UCSD-AML1 (cell line): ENCODE results near the gene SLC16A5.
A peak's percentile ranks its signal among the peaks of the same experiment; 100 is the strongest.
"Not testable (repeated sequence)": the region's sequence is repeated elsewhere in the genome, so short reads cannot be mapped to it uniquely, and the experiment has no call there.

Source experiments
- DNase-seq: peaks from one replicate; lab custom pipeline; 2025; ENCODE audit not compliant: unreplicated experiment; lab: John Stamatoyannopoulos, UW

The SLC16A5 gene

DNA sequence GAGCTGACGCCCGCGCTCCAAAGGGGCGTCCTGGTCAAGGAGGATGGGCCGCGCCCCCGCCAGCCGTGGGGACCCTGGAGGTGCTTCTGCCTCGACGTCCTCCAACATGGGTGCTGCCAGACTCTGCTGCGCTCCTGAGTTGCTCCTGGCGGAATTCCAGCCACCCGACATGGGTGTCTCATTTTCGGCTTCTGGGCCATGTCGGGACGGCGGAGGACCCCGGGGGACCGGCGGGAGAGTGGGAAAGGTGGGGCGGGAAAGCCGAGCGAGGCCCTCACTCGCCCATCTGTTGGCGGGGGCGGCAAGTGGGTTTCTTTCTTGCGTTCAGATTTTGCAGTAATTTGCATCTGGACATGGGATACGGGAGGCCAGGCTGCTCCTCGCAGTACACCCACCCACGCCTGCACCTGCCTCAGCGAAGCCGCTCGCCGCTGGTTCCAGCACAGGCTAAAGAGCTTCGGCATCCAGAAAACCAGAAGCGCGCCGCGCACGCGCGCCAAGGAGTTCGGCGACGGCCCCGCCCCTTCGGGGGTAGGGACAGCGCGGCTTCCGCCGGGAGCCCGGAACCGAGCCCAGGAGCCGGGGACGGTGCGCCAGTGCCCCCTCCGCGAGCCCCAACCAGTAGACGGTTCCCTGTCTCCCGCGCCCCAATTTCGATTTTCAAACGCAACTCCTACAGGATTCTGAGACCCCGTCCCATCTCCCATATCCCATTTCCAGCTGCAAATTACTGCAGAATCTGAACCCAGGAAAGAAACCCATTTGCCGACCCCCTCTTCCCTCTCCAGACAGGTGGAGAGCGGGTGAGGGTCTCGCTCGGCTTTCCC is 21.9 kb downstream of the SLC16A5 start, which contains the start of gene ARMC7:
Gene ARMC7 (plus strand): TSS at position 563 of the 827 bp plus-strand sequence. CDS start 320 bp downstream, outside the sequence.
- peak; percentile 91 for DNase-seq

- no peak for DNase-seq
Observed at GRCh38 chr17:75110234-75110937, 22.6 kb downstream of the SLC16A5 start.

GRCh38 chr17:75111777-75112335 is 24.1 kb downstream of the SLC16A5 start:
- DNase-seq: no peak

DNA sequence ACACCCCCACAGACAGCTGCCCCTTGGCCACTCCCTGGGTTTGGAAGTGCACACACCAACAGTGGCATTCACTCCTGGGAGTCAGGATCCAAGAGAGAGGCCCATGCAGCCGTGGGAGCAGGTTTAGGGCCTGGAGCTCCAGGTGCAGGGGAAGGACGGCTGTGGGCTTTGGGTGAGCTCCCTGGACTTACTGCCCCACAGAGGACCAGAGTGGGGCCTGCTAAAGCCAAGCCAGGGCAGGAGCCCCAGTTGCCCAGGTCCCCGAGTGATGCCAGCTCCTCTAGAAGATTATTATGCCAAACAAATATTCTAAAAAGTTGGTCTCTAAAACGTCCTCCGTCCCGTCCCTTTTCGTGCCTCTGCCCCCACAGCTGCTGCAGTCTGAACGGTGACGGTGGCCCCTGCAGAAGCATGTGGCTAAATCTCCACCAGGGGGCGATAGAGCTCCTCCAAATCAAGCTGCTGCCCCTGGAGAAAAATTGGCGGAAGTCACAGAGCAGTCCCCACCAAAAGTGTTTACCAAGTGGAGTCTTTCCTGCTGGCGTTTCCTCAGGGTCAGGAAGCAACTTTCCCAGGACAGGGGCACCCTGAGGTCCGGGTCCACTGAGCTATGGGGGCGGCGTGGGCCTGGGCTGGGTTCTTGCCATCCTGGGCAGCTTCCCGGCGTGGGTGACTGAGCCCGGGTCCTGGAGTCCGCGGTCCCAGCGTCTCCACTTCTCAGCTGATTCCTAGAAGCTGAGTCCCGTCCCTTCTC is 26.2 kb downstream of the SLC16A5 start:
- peak; percentile 81 for DNase-seq

- DNase-seq: no peak
Observed at GRCh38 chr17:75114552-75115314, 27.0 kb downstream of the SLC16A5 start.

- DNase-seq: no peak
Observed at GRCh38 chr17:75115555-75115954, 27.8 kb downstream of the SLC16A5 start.

DNA sequence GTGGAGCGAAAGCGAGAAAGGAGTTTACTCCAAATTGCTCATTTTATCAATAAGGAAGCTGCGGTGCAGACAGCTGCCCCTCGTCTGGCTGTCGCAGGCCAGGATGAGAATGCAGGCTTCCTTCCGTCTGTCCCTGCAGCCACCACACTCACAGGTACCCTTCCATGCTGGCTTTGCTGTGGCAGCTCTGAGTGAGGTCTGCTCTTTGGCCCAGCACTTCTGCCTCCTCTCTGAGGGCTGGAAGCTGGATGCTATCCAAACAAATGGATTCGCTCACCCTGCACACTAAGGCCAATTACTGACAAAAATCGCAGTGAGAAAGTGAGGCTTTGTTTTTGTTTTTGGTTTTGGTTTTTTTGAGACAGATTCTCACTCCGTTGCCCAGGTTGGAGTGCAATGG is 29.0 kb downstream of the SLC16A5 start:
- no peak for DNase-seq

- no peak for DNase-seq
Observed at GRCh38 chr17:75118307-75118706, 30.6 kb downstream of the SLC16A5 start.

DNA sequence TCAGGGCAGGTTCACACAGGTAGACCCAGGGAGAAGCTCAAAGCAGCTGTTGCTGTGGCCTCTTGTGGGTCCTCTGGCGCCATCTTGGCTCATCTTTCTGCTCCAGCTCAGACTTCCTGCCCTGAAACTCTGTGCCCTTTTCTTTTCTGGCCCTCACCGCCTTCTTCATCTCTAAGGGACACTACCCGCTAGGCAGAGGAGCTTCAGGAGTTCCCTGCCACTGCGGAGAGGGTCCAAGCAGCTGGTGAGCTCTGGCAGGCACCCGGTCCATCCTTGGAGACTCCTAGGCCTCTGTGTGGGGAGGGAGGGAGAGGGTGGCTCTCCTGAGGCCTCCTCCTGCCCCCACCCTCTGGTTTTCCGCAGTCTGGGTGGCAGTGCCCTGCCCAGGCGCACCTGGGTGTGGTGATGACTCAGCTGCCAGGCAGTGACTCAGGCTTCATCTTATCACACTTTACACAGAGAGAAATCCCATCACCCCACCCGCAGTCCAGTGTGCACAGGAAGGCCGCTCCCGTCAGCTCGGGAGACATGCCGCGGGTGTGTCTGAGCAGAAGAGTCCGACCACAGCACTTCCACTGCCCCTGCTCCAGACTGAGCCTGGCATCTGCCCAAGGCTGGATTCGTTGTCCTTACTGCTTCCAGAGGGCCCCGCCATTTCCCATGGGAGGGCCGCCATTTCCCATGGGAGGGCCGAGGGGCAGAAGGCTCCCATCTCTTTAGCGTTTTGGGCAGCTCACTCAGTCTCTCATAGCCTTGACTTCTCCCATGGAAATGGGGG is 36.5 kb downstream of the SLC16A5 start:
- peak; percentile 64 for DNase-seq

DNA sequence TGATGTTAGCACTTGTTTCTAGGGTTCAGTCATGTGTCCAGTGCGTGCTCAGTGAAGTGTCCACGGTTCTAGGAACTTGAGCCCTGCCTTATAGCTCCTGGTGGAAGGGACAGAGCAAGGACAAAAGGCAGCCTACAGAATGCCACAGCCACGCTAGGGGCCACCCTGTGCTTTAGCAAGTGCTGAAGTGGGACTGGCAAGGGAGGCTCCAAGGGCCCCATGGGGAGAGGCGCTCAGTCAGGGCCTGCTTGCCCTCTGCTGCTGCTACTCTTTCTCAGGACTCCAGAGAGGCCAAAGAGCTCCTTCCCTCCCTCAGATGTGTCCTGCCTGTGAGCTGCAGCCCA is 37.0 kb downstream of the SLC16A5 start:
- no peak for DNase-seq

GRCh38 chr17:75125984-75126383 is 38.2 kb downstream of the SLC16A5 start:
- no peak for DNase-seq

DNA sequence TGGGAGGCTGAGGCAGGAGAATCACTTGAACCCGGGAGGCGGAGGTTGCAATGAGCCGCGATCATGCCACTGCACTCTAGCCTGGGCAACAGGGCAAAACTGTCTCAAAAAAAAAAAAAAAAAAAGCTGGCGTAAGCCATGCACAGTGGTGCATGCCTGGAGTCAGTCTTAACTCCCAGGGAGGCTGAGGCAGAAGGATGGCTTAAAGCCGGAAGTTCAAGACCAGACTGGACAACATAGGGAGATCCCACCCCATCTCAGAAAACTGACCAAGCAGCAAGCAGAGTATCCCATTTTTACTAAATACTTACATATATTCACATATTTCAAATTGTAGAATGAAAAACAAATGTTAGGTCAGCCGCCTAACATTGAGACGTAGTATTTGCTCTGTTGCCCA is 39.2 kb downstream of the SLC16A5 start:
- DNase-seq: no peak

DNA sequence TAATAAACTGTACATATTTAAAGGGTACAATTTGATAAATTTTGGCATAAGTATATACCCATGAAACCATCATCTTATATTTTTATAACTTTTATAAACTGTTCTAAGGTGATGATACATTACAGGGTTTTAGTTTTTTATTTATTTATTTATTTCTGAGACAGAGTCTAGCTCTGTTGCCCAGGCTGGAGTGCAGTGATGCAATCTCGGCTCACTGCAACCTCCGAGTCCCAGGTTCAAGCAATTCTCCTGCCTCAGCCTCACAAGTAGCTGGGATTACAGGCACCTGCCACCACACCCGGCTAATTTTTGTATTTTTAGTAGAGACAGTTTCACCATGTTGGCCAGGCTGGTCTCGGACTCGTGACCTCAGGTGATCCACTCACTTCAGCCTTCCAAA is 40.2 kb downstream of the SLC16A5 start:
- not testable (repeated sequence) for DNase-seq

- no peak for DNase-seq
Observed at GRCh38 chr17:75128694-75129505, 41.1 kb downstream of the SLC16A5 start.

DNA sequence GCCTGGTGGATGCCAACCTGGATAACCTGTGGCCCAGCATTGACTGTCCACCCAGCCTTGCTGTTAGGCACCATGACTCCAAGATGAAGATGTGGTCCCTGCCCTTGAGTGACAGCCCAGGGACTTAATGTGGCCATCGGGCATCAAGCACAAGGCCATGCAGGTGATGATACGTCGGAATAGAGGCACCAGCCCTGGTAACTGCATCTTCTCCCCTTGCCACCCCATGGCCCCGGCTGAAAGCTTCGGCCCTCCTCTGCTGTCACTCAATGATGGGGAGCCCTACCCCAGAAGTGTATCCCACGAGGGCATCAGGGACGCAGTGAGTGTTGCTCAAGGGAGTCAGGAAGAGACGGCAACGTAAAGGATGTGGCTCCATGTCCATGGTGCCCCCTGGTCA is 41.8 kb downstream of the SLC16A5 start:
- no peak for DNase-seq

DNA sequence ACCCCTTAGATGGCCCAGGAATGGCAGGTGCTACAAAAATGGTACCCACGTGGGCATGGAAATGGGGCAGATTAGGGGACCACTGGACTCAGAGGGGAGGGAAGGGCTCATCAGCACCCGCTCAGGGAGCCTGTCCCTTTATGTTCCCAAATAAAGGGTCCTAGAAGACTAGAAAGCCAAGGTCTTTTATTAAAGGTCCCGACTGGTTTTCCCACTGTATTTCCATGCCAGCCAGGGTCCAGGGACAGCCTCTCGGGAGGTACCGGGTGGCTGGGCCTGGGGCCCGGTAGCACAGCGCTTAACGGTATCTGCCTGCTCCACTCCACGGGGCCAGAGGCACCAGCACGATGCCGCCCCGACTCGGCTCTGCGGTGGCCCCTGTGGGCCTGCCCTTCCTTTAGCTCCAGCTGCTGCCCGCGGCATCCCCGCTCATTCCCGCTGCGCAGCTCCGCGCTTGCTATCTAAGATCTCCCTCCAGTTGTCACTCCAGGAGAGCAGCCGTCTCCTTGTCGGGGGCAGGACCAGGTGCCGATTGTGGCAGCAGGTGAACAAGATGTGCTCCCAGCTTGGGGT is 42.4 kb downstream of the SLC16A5 start:
- DNase-seq: no peak

GRCh38 chr17:75130632-75131277 is 43.0 kb downstream of the SLC16A5 start:
- peak; percentile 66 for DNase-seq
